Measurements from ENCODE around the gene DMRTC2. TPM values are rescaled to one million over a fixed set of nuclear protein-coding genes. Genes with fewer than 3 reads are reported as not detected.

The DMRTC2 gene
- polyA plus RNA-seq, 1 of the 3 experiments (the other 2 are of a cell fraction): not detected

GRCh38 chr19:41869374-41869955 is 24.6 kb downstream of the DMRTC2 start:
- H3F3A ChIP-seq (replicated peaks; ENCODE audit: insufficient read depth): peaks cover 91% of the 10 kb centered on the region
- no peak overlapping the region for H2AFZ ChIP-seq (ENCODE audit: low read depth)
- no peak overlapping the region for H3K4me3 ChIP-seq (ENCODE audit: low read depth in 2 of 2, low read length in 1 of 2)
- no peak overlapping the region for H3K27ac ChIP-seq (ENCODE audit: low read depth in 2 of 2, low read length in 1 of 2)
- CTCF ChIA-PET: interaction anchor here (1.0 to 1.4 kb wide), 3 partner anchors 34 to 88 kb away, joined by 3 to 8 read pairs (median 6); no protein-coding TSS in a partner anchor
- H3K27me3 ChIP-seq (ENCODE audit: insufficient read depth): no peaks in the 10 kb centered on the region
- H3K36me3 ChIP-seq (replicated peaks in 1 of 2; ENCODE audit: control insufficient read depth in 1 of 2, insufficient read depth in 2 of 2, low read length in 1 of 2): peaks cover 55 to 64% of the 10 kb centered on the region in 2 experiments
- H3K4me2 ChIP-seq: no peak overlapping the region
- no peak for TF ChIP-seq POLR2AphosphoS5 (IDR thresholded peaks at IDR 0.05; ENCODE audit: low read depth, low read length)
- TF ChIP-seq, protein P1, sequence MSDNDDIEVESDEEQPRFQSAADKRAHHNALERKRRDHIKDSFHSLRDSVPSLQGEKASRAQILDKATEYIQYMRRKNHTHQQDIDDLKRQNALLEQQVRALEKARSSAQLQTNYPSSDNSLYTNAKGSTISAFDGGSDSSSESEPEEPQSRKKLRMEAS (IDR thresholded peaks at IDR 0.05; ENCODE audit: low read depth): no peak
- TF ChIP-seq TAF1 (IDR thresholded peaks at IDR 0.05; ENCODE audit: borderline replicate concordance, low read depth, low read length): no peak
- H4K20me1 ChIP-seq (ENCODE audit: insufficient read depth): peaks cover 89% of the 10 kb centered on the region
- peaks cover 40% of the 10 kb centered on the region for H3K79me2 ChIP-seq (ENCODE audit: insufficient read depth)
- no peaks in the 10 kb centered on the region for H3K9me3 ChIP-seq
- H3K9ac ChIP-seq: no peak overlapping the region
- H3K9me2 ChIP-seq: no peaks in the 10 kb centered on the region
- WGBS (ENCODE audit: low lambda C conversion rate): 92% methylated on average over 13 of the region's 13 CpGs
- peaks cover 4 to 8% of the 10 kb centered on the region in 2 experiments; a peak in 2 of 4 replicates for H3K4me1 ChIP-seq (ENCODE audit: control insufficient read depth in 1 of 2, insufficient read depth in 2 of 2, low read depth in 1 of 2, low read length in 1 of 2)
- POLR2A ChIA-PET: interaction anchor here (2.3 kb wide), 1 partner anchor 9 kb away, joined by 8 read pairs; the partner anchor contains the start of gene RPS19
- DNase-seq: no peak

- Histone ChIP-seq H3K9me2 (no peaks in the 10 kb centered on the region), H3K27ac (ENCODE audit: low read depth in 2 of 2, low read length in 1 of 2) (no peak overlapping the region)
- peak; percentile 22 for DNase-seq
Observed at GRCh38 chr19:41870401-41870873, 25.6 kb downstream of the DMRTC2 start.

DNA sequence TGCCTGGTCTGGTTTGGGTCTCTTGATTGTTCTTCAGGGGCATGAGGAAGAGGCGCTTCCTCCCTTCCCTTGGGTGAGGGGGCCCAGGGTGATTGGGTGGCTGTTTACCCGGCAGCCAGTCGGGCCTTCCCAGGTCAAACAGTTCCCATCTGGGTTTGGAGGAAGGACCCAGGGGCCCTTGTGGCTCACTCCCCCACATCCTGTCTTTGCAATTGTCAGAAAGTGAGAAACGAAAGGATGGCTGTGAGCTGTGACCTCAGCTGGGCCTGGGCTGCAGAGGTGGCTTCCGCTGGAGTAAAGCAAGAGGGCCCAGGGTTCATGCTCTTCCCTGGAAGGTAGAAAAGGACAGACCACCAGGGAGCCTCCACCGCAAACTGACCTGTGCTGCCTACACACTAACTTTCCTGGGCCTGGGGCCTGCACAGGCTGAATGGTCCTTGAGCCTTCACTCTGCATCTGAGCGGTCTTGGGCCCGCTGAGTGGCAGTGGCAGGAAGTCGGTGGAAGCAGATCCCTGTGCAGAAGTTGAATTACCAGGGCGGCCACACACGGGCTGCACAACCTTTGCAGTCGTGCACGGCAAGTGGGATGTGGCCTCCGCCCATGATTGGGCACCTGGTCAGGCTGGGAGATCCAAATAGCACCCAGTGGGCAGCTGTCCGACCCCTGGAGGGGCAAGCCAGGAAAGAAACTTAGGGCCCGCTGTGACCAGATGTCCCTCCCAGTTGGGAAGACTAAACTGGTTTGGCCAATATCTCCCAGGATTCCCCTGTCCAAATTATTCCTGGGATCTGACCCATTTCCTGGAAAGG is 26.9 kb downstream of the DMRTC2 start:
- Histone ChIP-seq H3K4me3 (ENCODE audit: low read depth in 2 of 2, low read length in 1 of 2) (no peak overlapping the region), H3K9ac (no peak overlapping the region), H3K27ac (ENCODE audit: low read depth in 2 of 2, low read length in 1 of 2) (no peak overlapping the region), H2AFZ (ENCODE audit: low read depth) (no peak overlapping the region), H3K4me2 (no peak overlapping the region), H3K79me2 (ENCODE audit: insufficient read depth) (peaks cover 17% of the 10 kb centered on the region; the same call in 1 of the 2 replicates), H3K27me3 (ENCODE audit: insufficient read depth) (no peaks in the 10 kb centered on the region), H4K20me1 (ENCODE audit: insufficient read depth) (peaks cover 66% of the 10 kb centered on the region), H3K9me2 (no peaks in the 10 kb centered on the region), H3K9me3 (no peaks in the 10 kb centered on the region), H3F3A (replicated peaks; ENCODE audit: insufficient read depth) (peaks cover 80% of the 10 kb centered on the region), H3K4me1 (ENCODE audit: control insufficient read depth in 1 of 2, insufficient read depth in 2 of 2, low read depth in 1 of 2, low read length in 1 of 2) (no peaks in the 10 kb centered on the region; a peak in 1 of 4 replicates), H3K36me3 (replicated peaks in 1 of 2; ENCODE audit: control insufficient read depth in 1 of 2, insufficient read depth in 2 of 2, low read length in 1 of 2) (peaks cover 41% of the 10 kb centered on the region in 2 experiments)
- CTCF ChIA-PET: interaction anchor here (1.1 to 3.1 kb wide), 10 partner anchors 8 to 86 kb away, joined by 3 to 48 read pairs (median 16); partner anchors contain the start of genes ERFL, RABAC1 and RPS19
- 95% methylated on average over 15 of the region's 16 CpGs for WGBS (ENCODE audit: low lambda C conversion rate)
- DNase-seq: peak; percentile 19
- peak; percentile 3; the same call in 1 of the 2 replicates for TF ChIP-seq PBX3 (IDR thresholded peaks at IDR 0.05)
- peak; percentile 22 for TF ChIP-seq JUND (IDR thresholded peaks at IDR 0.05)
- no peak for TF ChIP-seq CTCF (IDR thresholded peaks at IDR 0.05)
- POLR2A ChIA-PET: interaction anchor here (1.2 to 2.2 kb wide), 3 partner anchors 9 to 19 kb away, joined by 3 to 14 read pairs (median 13); partner anchors contain the start of gene RPS19

More at GRCh38 chr19:41870401-41870873, 25.6 kb downstream of the DMRTC2 start:
- Histone ChIP-seq H3K9ac (no peak overlapping the region), H3K79me2 (ENCODE audit: insufficient read depth) (peaks cover 31% of the 10 kb centered on the region), H3F3A (replicated peaks; ENCODE audit: insufficient read depth) (peaks cover 89% of the 10 kb centered on the region), H3K36me3 (replicated peaks in 1 of 2; ENCODE audit: control insufficient read depth in 1 of 2, insufficient read depth in 2 of 2, low read length in 1 of 2) (peaks cover 46 to 54% of the 10 kb centered on the region in 2 experiments), H3K4me3 (ENCODE audit: low read depth in 2 of 2, low read length in 1 of 2) (no peak overlapping the region), H3K9me3 (no peaks in the 10 kb centered on the region), H2AFZ (ENCODE audit: low read depth) (no peak overlapping the region), H3K4me2 (no peak overlapping the region), H4K20me1 (ENCODE audit: insufficient read depth) (peaks cover 80% of the 10 kb centered on the region), H3K27me3 (ENCODE audit: insufficient read depth) (no peaks in the 10 kb centered on the region), H3K4me1 (ENCODE audit: control insufficient read depth in 1 of 2, insufficient read depth in 2 of 2, low read depth in 1 of 2, low read length in 1 of 2) (peaks cover 1 to 2% of the 10 kb centered on the region in 2 experiments; a peak in 2 of 4 replicates)
- WGBS (ENCODE audit: low lambda C conversion rate): 73% methylated on average over 3 of the region's 3 CpGs
- CTCF ChIA-PET: interaction anchor here (0.8 to 1.5 kb wide), 3 partner anchors 11 to 66 kb away, joined by 3 to 4 read pairs (median 3); partner anchors contain the start of gene RPS19
- POLR2A ChIA-PET: interaction anchor here (0.6 to 2.3 kb wide), 2 partner anchors 10 to 1556 kb away, joined by 4 to 8 read pairs; partner anchors contain the start of gene RPS19
- no peak for TF ChIP-seq NRF1 (IDR thresholded peaks at IDR 0.05; ENCODE audit: low read depth, low read length)

Measured in SK-N-SH (cell line).